Omental fat pad (tissue), 4 donors: ENCODE results near the gene STC2. TPM values are rescaled to one million over a fixed set of nuclear protein-coding genes. Genes with fewer than 3 reads are reported as not detected.

Source experiments
- ATAC-seq: fragments of 150-250 bp; one replicate; pipeline ENCODE4 v1.9.1; 2016; ENCODE audit warnings: mild to moderate bottlenecking, moderate library complexity; ENCODE audit not compliant: low FRiP score
- DNase-seq: peaks from one replicate; pipeline ENCODE4 v3.0.0-alpha.2; 2019; ENCODE audit warnings: low spot score
- total RNA-seq, 4 donors: library from RNA; depleted of rRNA; stranded (reverse); fragments of >200 nt; gene quantifications; one replicate each; pipeline ENCODE4 v1.1.0, GENCODE V29; 2016
- TF ChIP-seq, protein P1 (sequence below), 3 donors: fragments of 450-650 bp; IDR thresholded peaks; one replicate each; pipeline ENCODE4 v1.5.1; 2016 to 2017; ENCODE audit warnings: antibody characterized with exemption in 3 of 3, mild to moderate bottlenecking in 3 of 3, moderate library complexity in 2 of 3

The STC2 gene
- total RNA-seq, 4 donors from 2014 or later: 15.8 to 45.9 (median 29.1) TPM

- TF ChIP-seq, protein P1, sequence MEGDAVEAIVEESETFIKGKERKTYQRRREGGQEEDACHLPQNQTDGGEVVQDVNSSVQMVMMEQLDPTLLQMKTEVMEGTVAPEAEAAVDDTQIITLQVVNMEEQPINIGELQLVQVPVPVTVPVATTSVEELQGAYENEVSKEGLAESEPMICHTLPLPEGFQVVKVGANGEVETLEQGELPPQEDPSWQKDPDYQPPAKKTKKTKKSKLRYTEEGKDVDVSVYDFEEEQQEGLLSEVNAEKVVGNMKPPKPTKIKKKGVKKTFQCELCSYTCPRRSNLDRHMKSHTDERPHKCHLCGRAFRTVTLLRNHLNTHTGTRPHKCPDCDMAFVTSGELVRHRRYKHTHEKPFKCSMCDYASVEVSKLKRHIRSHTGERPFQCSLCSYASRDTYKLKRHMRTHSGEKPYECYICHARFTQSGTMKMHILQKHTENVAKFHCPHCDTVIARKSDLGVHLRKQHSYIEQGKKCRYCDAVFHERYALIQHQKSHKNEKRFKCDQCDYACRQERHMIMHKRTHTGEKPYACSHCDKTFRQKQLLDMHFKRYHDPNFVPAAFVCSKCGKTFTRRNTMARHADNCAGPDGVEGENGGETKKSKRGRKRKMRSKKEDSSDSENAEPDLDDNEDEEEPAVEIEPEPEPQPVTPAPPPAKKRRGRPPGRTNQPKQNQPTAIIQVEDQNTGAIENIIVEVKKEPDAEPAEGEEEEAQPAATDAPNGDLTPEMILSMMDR (IDR thresholded peaks at IDR 0.05): no peak
- DNase-seq: peak; percentile 25
- ATAC-seq: peak; percentile 87
Measured at GRCh38 chr5:173283318-173284288, 44.6 kb downstream of the STC2 start.

DNA sequence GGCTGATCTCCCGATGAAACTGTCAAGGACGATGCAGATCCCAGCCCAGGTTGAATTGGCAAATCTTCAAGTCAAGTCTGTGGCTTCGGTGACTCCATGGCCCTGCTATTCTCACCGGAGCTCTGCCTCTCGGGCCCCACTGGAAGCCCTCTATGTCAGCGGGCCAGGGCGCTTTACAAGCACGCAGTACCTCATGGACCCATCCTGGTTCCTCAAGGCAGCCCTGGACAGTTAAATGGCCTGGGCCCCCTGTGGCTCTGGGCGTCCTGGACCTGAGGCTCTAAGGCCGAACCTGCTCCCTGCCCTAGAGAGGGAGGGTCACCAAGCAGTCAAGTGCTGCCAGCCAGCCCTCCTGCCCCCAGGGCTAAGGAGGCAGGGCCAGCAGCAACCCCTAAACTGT lies 45.3 kb downstream of the STC2 start:
- no peak for DNase-seq
- TF ChIP-seq, protein P1 (IDR thresholded peaks at IDR 0.05): no peak
- ATAC-seq: no peak

- ATAC-seq: no peak
- TF ChIP-seq, protein P1 (IDR thresholded peaks at IDR 0.05): no peak
- no peak for DNase-seq
Measured at GRCh38 chr5:173281910-173282309, 46.3 kb downstream of the STC2 start.

DNA sequence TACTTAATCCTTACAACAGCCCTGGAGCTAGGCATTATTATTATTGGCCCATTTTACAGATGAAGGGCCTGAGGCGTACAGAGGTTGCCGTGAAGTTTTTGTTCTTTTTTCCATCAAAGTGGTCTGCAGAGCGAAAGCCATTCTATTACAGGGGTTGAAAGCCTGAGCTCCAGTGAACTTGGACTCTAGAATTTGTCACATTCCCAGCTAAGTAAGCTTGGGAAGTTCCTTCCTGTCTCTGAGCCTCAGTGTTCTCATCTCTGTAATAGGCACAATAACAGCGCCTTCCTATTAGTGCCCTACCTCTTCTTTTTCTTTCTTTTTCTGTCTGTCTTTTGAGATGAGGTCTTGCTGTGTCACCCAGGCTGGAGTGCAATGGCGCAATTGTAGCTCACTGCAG lies 49.0 kb downstream of the STC2 start:
- TF ChIP-seq, protein P1 (IDR thresholded peaks at IDR 0.05): no peak
- ATAC-seq (no peak), DNase-seq (no peak)

DNA sequence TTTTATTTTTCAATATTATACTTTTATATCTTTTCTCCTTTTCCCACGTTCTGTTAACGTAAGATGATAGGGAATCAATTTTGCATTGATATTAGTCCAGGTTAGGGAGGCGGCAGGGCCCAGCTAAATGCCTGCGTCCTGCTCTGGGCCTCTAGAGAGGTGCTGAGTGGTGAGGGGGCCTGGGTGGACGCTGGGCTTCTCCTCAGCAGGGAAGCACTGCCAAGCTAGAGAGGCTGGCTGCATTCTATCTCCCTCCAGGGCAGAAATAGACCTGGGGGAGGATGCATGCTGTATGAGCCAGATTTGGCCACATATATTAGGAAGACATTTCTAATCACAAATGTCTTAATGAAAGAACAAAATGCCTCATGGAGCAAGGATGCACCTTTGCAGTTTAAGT lies 49.6 kb downstream of the STC2 start:
- DNase-seq: no peak
- TF ChIP-seq, protein P1 (IDR thresholded peaks at IDR 0.05): no peak
- ATAC-seq: no peak

- DNase-seq (no peak), ATAC-seq (no peak)
- TF ChIP-seq, protein P1 (IDR thresholded peaks at IDR 0.05): no peak
Measured at GRCh38 chr5:173278172-173278571, 50.0 kb downstream of the STC2 start.

- DNase-seq (no peak), ATAC-seq (no peak)
- TF ChIP-seq, protein P1 (IDR thresholded peaks at IDR 0.05): no peak
Measured at GRCh38 chr5:173274771-173275170, 53.4 kb downstream of the STC2 start.
